H1 (cell line): ENCODE results near the gene ZNF697. TPM values are rescaled to one million over a fixed set of nuclear protein-coding genes. Genes with fewer than 3 reads are reported as not detected.

Experiments
- CTCF ChIA-PET: fragments of 300-600 bp; sonication (Branson Sonifier 250); formaldehyde crosslinking; loops from one replicate; lab custom pipeline; 2021; ENCODE audit not compliant: partially characterized antibody; lab: Charles Lee
- POLR2A ChIA-PET: fragments of 300-600 bp; sonication (Branson Sonifier 250); formaldehyde crosslinking; loops from one replicate; lab custom pipeline; 2021; ENCODE audit warnings: inconsistent platforms; ENCODE audit not compliant: partially characterized antibody; lab: Charles Lee
- DNase-seq, 2 experiments: peaks; one replicate each; pipeline versions ENCODE4 v3.0.0 to v3.0.0-alpha.2; 2010 to 2022; ENCODE audit warnings: low spot score in 2 of 2, low read depth in 1 of 2, mixed read lengths in 1 of 2
- FAIRE-seq: peaks from 2 replicates; lab custom pipeline; 2011; peaks lifted over from hg19 to GRCh38; lab: Jason Lieb, UNC
- H2AFZ ChIP-seq: 2 replicates; pipeline ENCODE4 v1.8.1; 2012; ENCODE audit warnings: low read length, inconsistent platforms
- H2AK5ac ChIP-seq: 2 replicates; pipeline ENCODE4 v1.6.1; 2013; ENCODE audit warnings: low read depth, low read length
- H2BK120ac ChIP-seq: replicated peaks from 2 replicates; pipeline ENCODE3; 2013; ENCODE audit warnings: low read depth, low read length, inconsistent platforms
- H2BK12ac ChIP-seq: 2 replicates; pipeline ENCODE4 v1.6.1; 2013; ENCODE audit warnings: low read depth, low read length
- H2BK15ac ChIP-seq: 2 replicates; pipeline ENCODE4 v1.6.1; 2013; ENCODE audit warnings: low read length
- H2BK20ac ChIP-seq: 2 replicates; pipeline ENCODE4 v1.6.1; 2013; ENCODE audit warnings: low read length
- H2BK5ac ChIP-seq: 2 replicates; pipeline ENCODE4 v1.6.1; 2013; ENCODE audit warnings: low read depth, low read length
- H3K14ac ChIP-seq: 2 replicates; pipeline ENCODE4 v1.6.1; 2013; ENCODE audit warnings: inconsistent platforms; ENCODE audit not compliant: insufficient read length
- H3K18ac ChIP-seq: 2 replicates; pipeline ENCODE4 v1.6.1; 2013; ENCODE audit warnings: low read length; ENCODE audit errors: extremely low read depth
- H3K23ac ChIP-seq: 2 replicates; pipeline ENCODE4 v1.6.1; 2013; ENCODE audit warnings: inconsistent platforms; ENCODE audit not compliant: insufficient read length
- H3K23me2 ChIP-seq: 2 replicates; pipeline ENCODE4 v1.6.1; 2013; ENCODE audit warnings: low read depth, low read length
- H3K27ac ChIP-seq: 2 replicates; pipeline ENCODE4 v1.6.1; 2011; ENCODE audit warnings: low read depth, low read length, inconsistent platforms
- H3K27me3 ChIP-seq, 4 experiments: replicated peaks in 1 of 4; 1 replicate in 1 of 4; 2 replicates in 3 of 4; pipeline versions ENCODE4 v1.6.1 to v1.8.1; 2011 to 2013; ENCODE audit warnings: low read length in 3 of 4, mild to moderate bottlenecking in 3 of 4, inconsistent platforms in 2 of 4, mixed read lengths in 2 of 4, moderate library complexity in 1 of 4; ENCODE audit not compliant: control insufficient read depth in 3 of 4, insufficient read depth in 3 of 4; ENCODE audit errors: extremely low read depth in 1 of 4
- H3K36me3 ChIP-seq, 4 experiments: 2 replicates each; pipeline versions ENCODE4 v1.6.1 to v1.8.1; 2011 to 2013; ENCODE audit warnings: mild to moderate bottlenecking in 4 of 4, low read length in 3 of 4, moderate library complexity in 2 of 4, control low read depth in 1 of 4, inconsistent platforms in 1 of 4; ENCODE audit not compliant: insufficient read depth in 4 of 4, control insufficient read depth in 2 of 4
- H3K4ac ChIP-seq: replicated peaks from 2 replicates; pipeline ENCODE3; 2013; ENCODE audit warnings: low read length, low read depth, mixed read lengths, inconsistent platforms; ENCODE audit not compliant: insufficient read length
- H3K4me1 ChIP-seq, 4 experiments: replicated peaks in 1 of 4; 1 replicate in 1 of 4; 2 replicates in 3 of 4; pipeline versions ENCODE4 v1.6.1 to v1.8.1; 2011 to 2013; ENCODE audit warnings: low read length in 3 of 4, inconsistent platforms in 2 of 4, mixed read lengths in 1 of 4; ENCODE audit not compliant: insufficient read depth in 4 of 4, control insufficient read depth in 3 of 4
- H3K4me2 ChIP-seq, 2 experiments: 2 replicates each; pipeline versions ENCODE4 v1.6.1 to v1.8.1; 2011 to 2013; ENCODE audit warnings: low read depth in 2 of 2, low read length in 2 of 2, control low read depth in 1 of 2, inconsistent platforms in 1 of 2, mild to moderate bottlenecking in 1 of 2; ENCODE audit not compliant: insufficient read depth in 1 of 2
- H3K4me3 ChIP-seq, 4 experiments: fragments of 200-600, 300-600 bp in 1 of 4; sonication (generic), shearing (Covaris generic), sonication (Bioruptor Twin) in 1 of 4; 2 replicates each; pipeline versions ENCODE4 v1.5.1 to v1.8.1; 2011 to 2016; ENCODE audit warnings: low read length in 4 of 4, low read depth in 3 of 4, control low read depth in 2 of 4, inconsistent platforms in 2 of 4, mild to moderate bottlenecking in 2 of 4, mixed read lengths in 1 of 4, moderate library complexity in 1 of 4; ENCODE audit not compliant: insufficient read depth in 2 of 4; ENCODE audit errors: extremely low read depth in 1 of 4
- H3K56ac ChIP-seq: replicated peaks from 2 replicates; pipeline ENCODE3; 2013; ENCODE audit warnings: low read depth, mild to moderate bottlenecking, mixed read lengths, low read length, inconsistent platforms; ENCODE audit not compliant: insufficient read length
- H3K79me1 ChIP-seq: 2 replicates; pipeline ENCODE4 v1.6.1; 2013; ENCODE audit warnings: low read depth, low read length, control low read depth
- H3K79me2 ChIP-seq, 2 experiments: 2 replicates each; pipeline versions ENCODE4 v1.6.1 to v1.8.1; 2012 to 2013; ENCODE audit warnings: low read length in 2 of 2, mild to moderate bottlenecking in 2 of 2, inconsistent platforms in 1 of 2; ENCODE audit not compliant: insufficient read depth in 2 of 2, control insufficient read depth in 1 of 2
- H3K9ac ChIP-seq, 4 experiments: replicated peaks in 1 of 4; 1 replicate in 1 of 4; 2 replicates in 3 of 4; pipeline versions ENCODE4 v1.6.1 to v1.8.1; 2011 to 2013; ENCODE audit warnings: low read depth in 3 of 4, low read length in 3 of 4, control low read depth in 2 of 4, mild to moderate bottlenecking in 2 of 4, moderate library complexity in 2 of 4, inconsistent platforms in 1 of 4; ENCODE audit errors: extremely low read depth in 1 of 4
- H3K9me3 ChIP-seq, 2 experiments: 2 replicates each; pipeline versions ENCODE4 v1.6.1 to v1.8.1; 2012 to 2013; ENCODE audit warnings: mild to moderate bottlenecking in 2 of 2, moderate library complexity in 2 of 2, control low read depth in 1 of 2, inconsistent platforms in 1 of 2, low read depth in 1 of 2, low read length in 1 of 2, mixed read lengths in 1 of 2; ENCODE audit not compliant: insufficient read depth in 2 of 2
- H4K20me1 ChIP-seq, 2 experiments: replicated peaks in 1 of 2; 2 replicates each; pipeline versions ENCODE3 to v1.8.1; 2011 to 2013; ENCODE audit warnings: inconsistent platforms in 2 of 2, low read length in 2 of 2, mild to moderate bottlenecking in 1 of 2; ENCODE audit not compliant: insufficient read depth in 2 of 2, control insufficient read depth in 1 of 2
- H4K5ac ChIP-seq: 2 replicates; pipeline ENCODE4 v1.6.1; 2013; ENCODE audit warnings: low read length, low read depth, mixed read lengths, inconsistent platforms; ENCODE audit not compliant: insufficient read length
- H4K8ac ChIP-seq: 2 replicates; pipeline ENCODE4 v1.8.0; 2013; ENCODE audit warnings: mild to moderate bottlenecking, moderate library complexity, low read length, inconsistent platforms; ENCODE audit not compliant: insufficient read depth; ENCODE audit errors: extremely low read depth
- H4K91ac ChIP-seq: replicated peaks from 2 replicates; pipeline ENCODE3; 2013; ENCODE audit warnings: low read length, mixed read lengths, inconsistent platforms; ENCODE audit not compliant: insufficient read length
- CEBPB ChIP-seq: IDR thresholded peaks from 2 replicates; pipeline ENCODE4 v1.6.1; 2012; ENCODE audit warnings: low read depth, low read length
- CHD1 ChIP-seq: IDR thresholded peaks from 2 replicates; pipeline ENCODE4 v1.6.1; 2012; ENCODE audit warnings: low read depth, low read length, improper control_type of control experiment
- FOSL1 ChIP-seq: IDR thresholded peaks from 2 replicates; pipeline ENCODE4 v1.6.1; 2011; ENCODE audit warnings: mild to moderate bottlenecking, low read depth, low read length, moderate library complexity; ENCODE audit not compliant: insufficient read depth
- JUND ChIP-seq: IDR thresholded peaks from 2 replicates; pipeline ENCODE4 v1.6.1; 2011; ENCODE audit warnings: mild to moderate bottlenecking, improper control_type of control experiment, low read length
- KDM1A ChIP-seq: fragments of 200-600, 300-600 bp; sonication (generic); IDR thresholded peaks from 2 replicates; pipeline ENCODE4 v1.7.1; 2016; ENCODE audit warnings: mild to moderate bottlenecking, low read length, borderline replicate concordance
- RBBP5 ChIP-seq: IDR thresholded peaks from 2 replicates; pipeline ENCODE4 v1.7.1; 2012; ENCODE audit warnings: low read depth, mild to moderate bottlenecking, inconsistent platforms, low read length, moderate library complexity, borderline replicate concordance
- RNF2 ChIP-seq: fragments of 200-900, 300-1000 bp; sonication (generic); IDR thresholded peaks from 2 replicates; pipeline ENCODE4 v1.7.1; 2016; ENCODE audit warnings: borderline replicate concordance, low read depth, mild to moderate bottlenecking, antibody characterized with exemption, low read length; ENCODE audit not compliant: poor library complexity, severe bottlenecking; ENCODE audit errors: missing control alignments
- SAP30 ChIP-seq: fragments of 300-600 bp; sonication (generic); IDR thresholded peaks from 2 replicates; pipeline ENCODE4 v1.7.1; 2012; ENCODE audit warnings: low read length, moderate library complexity, mild to moderate bottlenecking, inconsistent platforms; ENCODE audit not compliant: insufficient read depth, insufficient replicate concordance
- SIN3A ChIP-seq, 2 experiments: IDR thresholded peaks in 1 of 2; conservative IDR thresholded peaks in 1 of 2; 2 replicates each; pipeline ENCODE4 v1.6.1; 2011 to 2012; ENCODE audit warnings: low read length in 2 of 2, improper control_type of control experiment in 1 of 2, low read depth in 1 of 2, mild to moderate bottlenecking in 1 of 2
- SIX5 ChIP-seq: IDR thresholded peaks from 2 replicates; pipeline ENCODE4 v1.6.1; 2011; ENCODE audit warnings: mild to moderate bottlenecking, low read depth, low read length
- SUZ12 ChIP-seq: fragments of 200-600 bp; sonication (generic); IDR thresholded peaks from 2 replicates; pipeline ENCODE4 v1.6.1; 2012; ENCODE audit warnings: mild to moderate bottlenecking, inconsistent platforms, low read length, moderate library complexity, mixed read lengths
- TAF1 ChIP-seq: IDR thresholded peaks from 2 replicates; pipeline ENCODE4 v1.6.1; 2011; ENCODE audit warnings: mild to moderate bottlenecking, low read depth, low read length
- TCF12 ChIP-seq: IDR thresholded peaks from 2 replicates; pipeline ENCODE4 v1.6.1; 2011; ENCODE audit warnings: low read depth, mild to moderate bottlenecking, low read length
- WGBS, 2 experiments: shearing (Covaris generic) in 1 of 2; methylation state at CpG; one replicate each; pipeline versions ENCODE4 v1.1.6 to v1.1.7; 2013 to 2015; ENCODE audit warnings: low lambda C conversion rate in 2 of 2, mixed read lengths in 2 of 2, inconsistent platforms in 1 of 2, low coverage in 1 of 2, missing lambda C conversion rate in 1 of 2; ENCODE audit not compliant: insufficient replicate concordance in 2 of 2, insufficient coverage in 1 of 2, insufficient read length in 1 of 2; ENCODE audit errors: extremely low coverage in 1 of 2, missing lambda C conversion rate in 1 of 2; 5-methylcytosine and 5-hydroxymethylcytosine counted together
- polyA plus RNA-seq, 7 experiments: library from polyadenylated mRNA; depleted of rRNA in 3 of 7; stranded (reverse) in 5 of 7; unstranded in 2 of 7; fragments of >200 nt in 5 of 7; fragments of 200-250 nt in 2 of 7; gene quantifications; 1 replicate in 5 of 7; 2 replicates in 1 of 7; 4 replicates in 1 of 7; pipeline versions ENCODE4 v1.2.1 to v1.2.3, GENCODE V29; 2011 to 2013; ENCODE audit warnings: missing spikeins in 2 of 7, mixed read lengths in 2 of 7
- total RNA-seq: library from RNA; stranded (reverse); fragmentation: NEBNext Ultra II Directional; extraction: Animal tissue kit (Norgen Biotek cat#: 25700); gene quantifications from 2 replicates; pipeline ENCODE4 v1.2.1, GENCODE V29; 2021

The ZNF697 gene
- total and polyA plus RNA-seq, 2 of the 8 experiments (the other 6 are each of a cell fraction or from before 2014, with no cell fraction given) = 5.6 to 18.3 TPM

DNA sequence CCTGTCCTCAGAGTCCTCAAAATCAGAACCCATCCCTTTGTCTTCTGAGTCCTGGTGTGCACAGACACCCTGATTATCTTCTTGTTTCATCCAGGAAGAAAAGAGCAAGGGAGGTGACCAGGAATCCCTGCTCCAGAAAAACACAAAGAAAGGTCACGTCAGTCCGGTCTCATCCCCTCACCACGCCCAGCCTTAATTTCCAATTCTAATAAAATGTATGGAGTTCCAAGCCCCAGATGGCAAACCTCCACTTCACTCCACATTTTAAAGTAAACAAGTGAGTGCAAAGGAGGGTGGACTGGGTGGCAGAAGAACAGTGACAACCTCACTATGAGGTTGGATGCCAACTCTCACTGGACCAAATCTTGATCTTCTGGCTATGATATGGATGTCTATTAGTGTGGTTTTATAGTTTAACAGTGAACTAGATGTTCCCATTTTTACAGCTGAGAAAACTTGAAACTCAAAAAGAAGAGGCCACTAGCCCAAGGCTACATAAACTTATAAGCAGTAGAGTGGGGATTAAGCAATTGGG, 22.0 kb downstream of the ZNF697 start:
- Histone ChIP-seq H3K27ac (no peak overlapping the region), H2AK5ac (no peak overlapping the region), H3K4ac (no peak overlapping the region), H3K23ac (no peak overlapping the region), H4K91ac (no peak overlapping the region), H3K18ac (no peak overlapping the region), H3K14ac (no peak overlapping the region), H3K4me2 (no peak overlapping the region), H4K20me1 (peaks cover 3 to 10% of the 10 kb centered on the region in 2 experiments), H3K4me3 (no peak overlapping the region), H2BK15ac (no peak overlapping the region), H2BK12ac (no peak overlapping the region), H4K8ac (no peak overlapping the region), H4K5ac (no peak overlapping the region), H2BK5ac (no peak overlapping the region), H3K9me3 (no peaks in the 10 kb centered on the region; a peak in 1 of 4 replicates), H2AFZ (no peak overlapping the region), H2BK120ac (no peak overlapping the region), H2BK20ac (no peak overlapping the region), H3K79me1 (peaks cover 10% of the 10 kb centered on the region), H3K79me2 (peaks cover 0 to 14% of the 10 kb centered on the region in 2 experiments; a peak in 2 of 4 replicates), H3K36me3 (peaks cover 0 to 17% (median 9%) of the 10 kb centered on the region in 4 experiments; a peak in 6 of 8 replicates), H3K9ac (no peak overlapping the region), H3K56ac (no peak overlapping the region), H3K4me1 (peaks cover 0 to 10% (median 1%) of the 10 kb centered on the region in 4 experiments; a peak in 3 of 7 replicates), H3K27me3 (no peaks in the 10 kb centered on the region), H3K23me2 (no peaks in the 10 kb centered on the region)
- no peak for FAIRE-seq
- DNase-seq = no peak
- ChIA-PET POLR2A (interaction anchor here (1.6 to 5.9 kb wide), 2 partner anchors 23 to 111 kb away, joined by 4 to 38 read pairs; partner anchors contain the start of gene ZNF697), CTCF (interaction anchor here (1.3 to 29.8 kb wide), 5 partner anchors 11 to 50 kb away, joined by 3 to 786 read pairs (median 19); partner anchors contain the start of gene ZNF697)
- WGBS, 2 experiments = 92% methylated on average over 3 of the region's 3 CpGs; no CpG with 5 or more reads in 1 of the 2 experiments
- TF ChIP-seq JUND = no peak
- TF ChIP-seq RBBP5 = no peak
- TF ChIP-seq SIX5 = no peak
- no peak for TF ChIP-seq CEBPB
- TF ChIP-seq SIN3A (conservative IDR thresholded peaks at IDR 0.05 in 1 of 2, IDR thresholded peaks at IDR 0.05 in 1 of 2; ENCODE audit: low read depth in 1 of 2, low read length in 2 of 2) = no peak
- TF ChIP-seq KDM1A = no peak
- TF ChIP-seq TAF1 = no peak
- no peak for TF ChIP-seq TCF12
- no peak for TF ChIP-seq FOSL1
- TF ChIP-seq SAP30 = no peak
- TF ChIP-seq SUZ12 = no peak
- TF ChIP-seq CHD1 = no peak
- TF ChIP-seq RNF2 = no peak
